Measurements from ENCODE around the gene JAM2.

DNA sequence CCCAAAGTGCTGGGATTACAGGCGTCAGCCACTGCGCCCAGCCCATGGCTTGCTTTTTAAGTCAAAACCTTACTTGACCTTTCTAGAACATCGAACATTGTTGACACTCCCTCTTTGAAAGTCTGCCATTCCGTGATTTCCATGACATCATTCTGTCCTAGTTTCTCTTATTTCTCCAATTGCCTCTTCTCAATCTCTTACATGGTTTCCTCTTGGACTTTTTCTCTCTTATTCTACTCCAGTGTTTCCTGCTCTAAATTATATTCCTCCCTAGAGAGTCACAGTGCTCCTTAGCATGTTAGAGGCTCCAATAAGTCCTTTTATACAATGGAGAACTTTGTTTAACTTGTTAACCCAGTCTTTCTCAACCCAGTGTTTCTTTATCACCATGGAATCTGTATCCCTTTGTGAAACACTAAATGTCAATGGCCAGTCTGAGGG is 25.5 kb downstream of the JAM2 start:
- TF ChIP-seq, protein P1, sequence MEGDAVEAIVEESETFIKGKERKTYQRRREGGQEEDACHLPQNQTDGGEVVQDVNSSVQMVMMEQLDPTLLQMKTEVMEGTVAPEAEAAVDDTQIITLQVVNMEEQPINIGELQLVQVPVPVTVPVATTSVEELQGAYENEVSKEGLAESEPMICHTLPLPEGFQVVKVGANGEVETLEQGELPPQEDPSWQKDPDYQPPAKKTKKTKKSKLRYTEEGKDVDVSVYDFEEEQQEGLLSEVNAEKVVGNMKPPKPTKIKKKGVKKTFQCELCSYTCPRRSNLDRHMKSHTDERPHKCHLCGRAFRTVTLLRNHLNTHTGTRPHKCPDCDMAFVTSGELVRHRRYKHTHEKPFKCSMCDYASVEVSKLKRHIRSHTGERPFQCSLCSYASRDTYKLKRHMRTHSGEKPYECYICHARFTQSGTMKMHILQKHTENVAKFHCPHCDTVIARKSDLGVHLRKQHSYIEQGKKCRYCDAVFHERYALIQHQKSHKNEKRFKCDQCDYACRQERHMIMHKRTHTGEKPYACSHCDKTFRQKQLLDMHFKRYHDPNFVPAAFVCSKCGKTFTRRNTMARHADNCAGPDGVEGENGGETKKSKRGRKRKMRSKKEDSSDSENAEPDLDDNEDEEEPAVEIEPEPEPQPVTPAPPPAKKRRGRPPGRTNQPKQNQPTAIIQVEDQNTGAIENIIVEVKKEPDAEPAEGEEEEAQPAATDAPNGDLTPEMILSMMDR (IDR thresholded peaks at IDR 0.05): no peak
- TF ChIP-seq JUN (CRISPR knock-in tag; IDR thresholded peaks at IDR 0.05): no peak
- no peak for TF ChIP-seq FOXP1 (CRISPR knock-in tag; IDR thresholded peaks at IDR 0.05; ENCODE audit: borderline replicate concordance)

Data from WTC11 (cell line).